ENCODE data around the gene CFB.

CFB gene

DNA sequence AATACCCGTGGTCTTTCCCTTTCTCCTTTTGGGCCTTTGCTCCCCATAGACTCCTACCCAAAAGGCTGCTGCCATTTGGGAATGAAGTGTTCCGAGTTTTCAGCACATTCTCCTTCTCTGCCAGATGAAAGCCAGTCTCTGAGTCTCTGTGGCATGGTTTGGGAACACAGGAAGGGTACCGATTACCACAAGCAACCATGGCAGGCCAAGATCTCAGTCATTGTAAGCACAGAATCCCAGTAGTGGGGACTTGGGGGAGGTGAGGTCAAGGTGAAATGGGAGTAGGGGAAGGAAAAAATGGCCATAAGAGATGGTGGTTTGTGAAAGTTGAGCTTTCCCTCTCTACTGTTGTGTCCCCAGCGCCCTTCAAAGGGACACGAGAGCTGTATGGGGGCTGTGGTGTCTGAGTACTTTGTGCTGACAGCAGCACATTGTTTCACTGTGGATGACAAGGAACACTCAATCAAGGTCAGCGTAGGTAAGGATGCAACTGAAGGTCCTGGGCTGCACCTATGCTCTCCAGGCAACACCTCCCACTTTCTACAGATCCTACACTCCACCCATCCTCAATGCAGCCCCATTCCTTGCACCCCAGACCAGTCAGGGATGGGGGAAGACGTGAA, 4.1 kb downstream of the CFB start:
- DNase-seq: no peak

- DNase-seq: peak; percentile 12 to 38
These were observed 6.4 kb downstream of the CFB start for GRCh38 chr6:31952140-31952805.

GRCh38 chr6:31952890-31953289, 7.0 kb downstream of the CFB start:
- DNase-seq: no peak

GRCh38 chr6:31954511-31954910, 8.6 kb downstream of the CFB start:
- DNase-seq: no peak

- DNase-seq: no peak
These were observed 10.9 kb downstream of the CFB start for GRCh38 chr6:31956796-31957195.

- DNase-seq: no peak
These were observed 12.5 kb downstream of the CFB start for GRCh38 chr6:31958412-31958740.

- DNase-seq: peak; percentile 97 to 98
These were observed 13.1 kb downstream of the CFB start, which contains the start of the genes NELFE and SKIC2 for GRCh38 chr6:31958741-31959739. Gene NELFE, minus strand, starts transcription at chr6:31958971. Its CDS starts 525 bp downstream, at chr6:31958446. Gene SKIC2, plus strand, starts transcription at chr6:31959175. Its CDS starts 18 bp downstream, at chr6:31959193.

DNA sequence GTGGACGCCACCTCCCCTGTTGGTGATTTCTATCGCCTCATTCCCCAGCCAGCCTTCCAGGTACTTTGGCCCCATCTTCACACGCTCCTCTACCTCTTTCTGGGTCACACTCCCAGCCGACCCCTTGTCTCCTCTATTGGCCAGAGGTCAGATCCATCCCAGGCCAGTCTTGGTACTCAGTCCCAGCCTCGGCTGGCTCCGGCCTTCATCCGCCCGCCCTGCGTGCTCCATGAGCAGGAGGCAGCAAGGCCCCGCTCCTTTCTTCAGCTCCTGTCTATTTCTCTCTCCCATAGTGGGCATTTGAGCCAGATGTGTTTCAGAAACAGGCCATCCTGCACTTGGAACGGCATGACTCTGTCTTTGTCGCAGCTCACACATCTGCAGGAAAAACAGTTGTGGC, 15.7 kb downstream of the CFB start:
- DNase-seq: no peak

GRCh38 chr6:31963921-31964320, 18.0 kb downstream of the CFB start:
- no peak for DNase-seq

DNA sequence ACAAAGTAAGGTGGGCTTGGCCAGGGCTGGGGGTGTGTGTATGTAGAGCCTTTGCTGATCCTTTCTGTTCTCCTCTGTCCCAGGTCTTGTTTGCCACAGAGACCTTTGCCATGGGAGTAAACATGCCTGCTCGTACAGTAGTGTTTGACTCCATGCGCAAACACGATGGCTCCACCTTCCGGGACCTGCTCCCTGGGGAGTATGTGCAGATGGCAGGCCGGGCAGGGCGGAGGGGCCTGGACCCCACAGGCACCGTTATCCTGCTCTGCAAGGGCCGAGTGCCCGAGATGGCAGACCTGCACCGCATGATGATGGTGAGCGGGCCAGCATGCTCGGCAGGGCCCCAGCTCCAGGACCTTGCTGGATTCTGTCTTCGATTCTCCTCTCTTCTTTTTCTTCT, 19.8 kb downstream of the CFB start:
- DNase-seq: no peak

- no peak for DNase-seq
These were observed 20.6 kb downstream of the CFB start for GRCh38 chr6:31966506-31966905.

GRCh38 chr6:31966997-31967925, 21.4 kb downstream of the CFB start:
- no peak for DNase-seq

- DNase-seq: no peak
These were observed 22.0 kb downstream of the CFB start for GRCh38 chr6:31967926-31968320.

DNA sequence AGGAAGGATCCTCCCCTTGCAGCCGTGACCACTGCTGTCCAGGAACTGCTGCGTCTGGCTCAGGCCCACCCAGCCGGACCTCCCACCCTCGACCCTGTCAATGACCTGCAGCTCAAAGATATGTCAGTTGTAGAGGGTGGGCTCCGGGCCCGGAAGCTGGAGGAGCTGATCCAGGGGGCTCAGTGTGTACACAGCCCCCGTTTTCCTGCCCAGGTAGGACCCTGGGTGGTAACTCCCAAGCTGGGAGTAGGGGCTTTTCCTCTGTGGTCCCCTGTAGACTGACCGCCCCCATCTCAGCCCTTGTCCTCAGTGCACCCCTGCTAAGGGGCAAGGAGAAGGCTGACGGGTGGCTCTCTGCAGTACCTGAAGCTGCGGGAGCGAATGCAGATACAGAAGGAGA, 22.4 kb downstream of the CFB start:
- DNase-seq: no peak

DNA sequence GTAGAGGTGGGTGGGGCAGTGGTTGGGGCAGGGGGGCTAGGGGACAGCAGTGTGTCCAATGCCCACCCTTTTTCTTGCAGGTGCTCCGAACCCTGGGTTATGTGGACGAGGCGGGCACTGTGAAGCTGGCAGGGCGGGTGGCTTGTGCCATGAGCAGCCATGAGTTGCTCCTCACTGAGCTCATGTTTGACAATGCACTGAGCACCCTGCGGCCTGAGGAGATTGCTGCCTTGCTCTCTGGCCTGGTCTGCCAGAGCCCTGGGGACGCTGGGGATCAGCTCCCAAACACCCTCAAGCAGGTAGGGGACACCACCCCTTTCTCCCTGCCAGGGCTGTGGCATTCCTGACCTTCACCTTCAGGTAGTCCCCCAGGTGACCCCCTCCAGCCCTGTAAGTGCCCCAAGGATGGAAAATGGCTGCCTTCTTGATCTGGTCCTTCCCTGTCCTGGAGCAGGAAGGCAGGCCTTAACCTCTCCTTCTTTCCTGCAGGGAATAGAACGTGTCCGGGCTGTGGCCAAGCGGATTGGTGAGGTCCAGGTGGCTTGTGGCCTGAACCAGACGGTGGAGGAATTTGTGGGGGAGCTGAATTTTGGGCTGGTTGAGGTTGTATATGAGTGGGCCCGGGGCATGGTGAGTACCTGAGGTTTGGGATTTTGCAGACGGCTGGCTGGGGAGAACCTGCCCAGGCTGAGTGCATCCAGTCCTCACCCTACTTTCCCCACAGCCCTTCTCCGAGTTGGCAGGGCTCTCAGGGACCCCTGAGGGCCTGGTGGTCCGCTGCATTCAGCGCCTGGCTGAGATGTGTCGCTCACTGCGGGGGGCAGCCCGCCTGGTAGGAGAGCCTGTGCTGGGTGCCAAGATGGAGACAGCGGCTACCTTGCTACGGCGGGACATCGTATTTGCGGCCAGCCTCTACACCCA, 23.2 kb downstream of the CFB start:
- no peak for DNase-seq

DNA sequence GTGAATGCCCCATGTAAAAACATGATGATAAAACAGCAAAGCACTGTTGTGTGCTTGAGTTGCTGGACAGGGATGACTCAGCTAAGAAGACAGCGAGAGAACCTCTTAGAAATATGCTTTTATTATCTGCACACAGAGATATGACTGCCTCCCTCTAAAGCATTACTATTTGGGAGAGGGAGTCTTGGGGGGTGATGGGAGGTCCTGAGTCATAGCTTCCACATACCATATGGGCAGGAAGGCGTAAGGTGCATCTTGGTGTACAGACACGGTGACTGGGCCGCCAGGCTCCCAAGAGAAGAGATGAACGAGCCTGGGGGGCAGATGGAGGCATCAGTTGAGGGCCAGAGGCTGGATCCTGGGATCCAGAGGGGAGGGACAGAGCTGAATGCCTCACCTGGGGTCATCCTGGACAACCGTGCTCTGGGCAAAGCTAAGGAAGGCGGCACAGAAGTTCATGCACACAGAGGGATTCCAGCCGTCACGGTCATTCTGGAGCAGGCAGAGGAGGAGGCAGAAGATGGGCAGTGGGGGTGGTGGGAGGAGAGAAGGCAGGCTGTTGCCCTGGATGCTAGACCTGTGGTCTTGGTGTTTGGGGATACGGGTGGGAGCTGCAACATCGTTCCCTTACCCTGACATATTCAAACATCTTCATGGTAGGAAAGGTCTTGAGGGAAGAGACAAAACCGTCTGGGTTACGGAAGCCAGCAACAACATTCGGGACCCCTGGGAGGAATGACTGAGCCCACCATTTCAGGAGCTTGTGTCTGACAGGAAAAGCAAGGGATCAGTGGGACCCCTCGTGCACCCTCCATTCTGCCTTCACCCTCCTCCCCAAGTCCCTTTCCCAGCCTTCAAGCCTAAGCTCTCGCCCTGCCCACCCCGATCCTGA, 24.1 kb downstream of the CFB start:
- DNase-seq: no peak

DNA sequence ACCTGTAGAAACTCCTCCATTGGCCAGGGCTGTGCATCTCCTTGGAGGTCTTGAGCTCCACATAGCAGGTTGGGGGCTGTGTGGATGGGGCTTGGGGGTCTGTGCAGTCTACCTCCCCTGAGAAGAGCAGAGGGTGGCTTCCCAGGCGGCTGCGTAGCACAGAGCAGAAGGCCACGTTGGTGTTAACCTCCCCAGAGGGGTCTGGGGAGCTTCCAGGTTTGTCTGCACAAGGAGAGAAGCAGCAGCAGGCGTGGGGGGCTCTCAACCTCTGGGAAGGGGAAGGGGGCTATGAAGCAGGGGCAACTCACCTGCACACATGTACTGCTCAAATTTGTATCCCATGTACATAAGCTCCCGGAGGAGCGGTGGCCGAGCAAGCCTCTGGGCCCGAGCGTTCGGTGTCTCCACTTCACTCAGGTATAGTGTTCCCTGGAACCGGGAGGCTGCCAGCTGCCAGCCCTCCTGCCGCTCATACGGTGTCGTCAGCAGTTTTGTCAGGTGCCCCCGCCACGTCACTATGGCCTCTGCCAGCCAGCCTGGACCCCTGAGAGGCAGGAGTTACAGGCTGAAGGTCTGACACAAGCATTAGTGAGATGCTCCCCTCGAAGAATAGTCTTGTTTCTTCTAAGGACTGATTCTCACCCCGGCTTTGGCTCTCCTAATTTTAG, 24.8 kb downstream of the CFB start:
- no peak for DNase-seq

DNA sequence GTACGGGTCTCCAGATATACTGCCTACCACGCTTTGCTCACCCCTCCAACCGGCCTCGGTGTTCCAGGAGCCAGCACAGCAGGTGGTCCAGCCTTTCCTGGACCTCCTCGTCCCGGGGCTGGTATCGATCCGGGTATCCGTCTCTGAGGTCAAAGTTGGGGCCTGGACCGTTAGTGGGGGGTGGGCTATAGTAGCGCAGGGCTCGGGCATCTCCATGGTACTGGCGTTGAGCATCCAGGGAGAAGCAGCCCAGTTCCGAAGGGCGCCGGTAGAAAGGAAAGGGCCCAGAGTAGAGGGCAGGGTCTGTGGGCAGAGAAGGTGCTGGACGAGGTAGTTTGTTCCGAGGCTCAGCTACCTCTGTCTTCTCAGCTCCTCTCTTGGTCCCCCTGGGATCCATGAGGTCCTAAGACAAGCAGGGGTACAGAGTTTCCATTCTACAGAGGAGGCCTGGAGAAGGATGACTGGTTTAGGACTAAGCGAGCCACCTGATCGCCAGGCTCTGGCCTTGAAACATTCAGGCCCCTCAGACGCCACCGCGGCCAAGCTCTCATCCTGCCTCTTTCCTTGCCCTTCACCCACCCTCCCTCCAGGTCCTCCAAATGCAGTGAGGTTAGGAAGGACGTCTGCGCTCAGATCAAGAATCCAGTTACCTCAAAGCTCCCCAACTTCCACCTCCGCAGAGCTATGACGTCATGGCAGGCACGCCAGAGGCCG, 25.5 kb downstream of the CFB start:
- DNase-seq: no peak

Data from Kasumi-1 (cell line).